Inflammatory macrophage treated with lipopolysaccharide for 1 hour (primary cell): Measurements from ENCODE around the gene MSRB2.
"Not testable (repeated sequence)": the region's sequence is repeated elsewhere in the genome, so short reads cannot be mapped to it uniquely, and the experiment has no call there.

Source experiments
- DNase-seq, 2 donors: peaks; one replicate each; pipeline ENCODE4 v3.0.0-alpha.2; 2020 to 2022

MSRB2 gene

DNA sequence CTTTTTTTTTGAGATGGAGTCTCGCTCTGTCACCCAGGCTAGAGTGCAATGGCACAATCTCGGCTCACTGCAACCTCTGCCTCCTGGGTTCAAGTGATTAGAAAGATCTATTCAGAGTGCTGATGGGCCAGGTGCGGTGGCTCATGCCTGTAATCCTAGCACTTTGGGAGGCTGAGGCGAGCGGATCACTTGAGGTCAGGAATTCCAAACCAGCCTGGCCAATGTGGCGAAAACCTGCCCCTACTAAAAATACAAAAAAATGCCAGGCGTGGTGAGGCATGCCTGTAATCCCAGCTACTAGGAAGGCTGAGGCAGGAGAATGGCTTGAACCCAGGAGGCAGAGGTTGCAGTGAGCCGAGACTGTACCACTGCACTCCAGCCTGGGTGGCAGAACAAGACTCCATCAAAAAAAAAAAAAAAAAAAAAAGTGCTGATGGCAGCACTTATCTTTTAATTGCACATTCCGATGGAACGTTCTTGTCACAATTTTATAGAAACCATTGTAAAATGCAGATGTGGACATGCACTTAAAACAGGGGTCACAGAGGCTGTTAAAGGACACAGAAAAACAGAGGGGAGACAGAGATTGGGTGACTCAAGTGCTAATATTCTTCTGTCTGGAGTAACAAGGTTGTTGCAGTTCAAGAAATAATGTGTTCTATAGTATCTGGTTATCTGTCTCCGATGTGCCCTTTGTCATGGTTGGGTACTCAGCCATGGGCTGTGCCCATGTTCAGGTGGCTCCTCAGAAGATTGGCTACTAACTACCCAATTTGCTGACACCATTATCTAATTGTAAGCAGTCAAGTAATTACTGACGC lies 25.1 kb upstream of the MSRB2 start:
- DNase-seq: not testable (repeated sequence)

DNA sequence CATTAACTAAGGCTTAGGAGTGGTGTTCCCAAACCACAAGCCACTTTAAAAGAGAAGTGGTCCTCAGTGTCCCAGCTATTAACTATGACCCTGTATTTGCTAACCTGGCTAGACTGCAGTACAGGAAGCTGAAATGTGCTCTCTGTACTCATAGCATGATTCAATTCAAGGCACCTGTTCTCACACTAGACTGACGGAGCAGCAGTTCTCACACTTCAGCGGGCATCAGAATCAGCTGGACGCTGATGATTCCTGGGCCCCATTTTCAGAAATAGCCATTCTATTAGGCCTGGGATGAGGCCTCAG lies 24.5 kb upstream of the MSRB2 start:
- no peak for DNase-seq

DNA sequence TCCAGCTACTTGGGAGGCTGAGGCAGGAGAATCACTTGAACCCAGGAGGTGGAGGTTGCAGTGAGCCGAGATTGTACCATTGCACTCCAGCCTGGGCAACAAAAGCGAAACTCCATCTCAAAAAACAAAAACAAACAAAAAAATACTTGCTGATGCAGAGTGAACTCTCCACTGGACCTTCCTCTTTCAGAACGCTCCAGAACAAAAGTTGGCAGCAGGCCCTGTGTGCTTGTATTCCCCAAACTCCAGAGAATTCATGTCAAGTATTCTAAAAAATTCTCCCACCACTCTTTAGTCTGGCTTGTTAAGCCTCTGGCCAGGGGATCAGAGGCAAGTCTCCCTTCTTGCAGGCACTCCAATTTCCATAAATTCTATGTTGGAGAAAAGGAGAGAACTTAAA lies 22.8 kb upstream of the MSRB2 start:
- not testable (repeated sequence) for DNase-seq

DNA sequence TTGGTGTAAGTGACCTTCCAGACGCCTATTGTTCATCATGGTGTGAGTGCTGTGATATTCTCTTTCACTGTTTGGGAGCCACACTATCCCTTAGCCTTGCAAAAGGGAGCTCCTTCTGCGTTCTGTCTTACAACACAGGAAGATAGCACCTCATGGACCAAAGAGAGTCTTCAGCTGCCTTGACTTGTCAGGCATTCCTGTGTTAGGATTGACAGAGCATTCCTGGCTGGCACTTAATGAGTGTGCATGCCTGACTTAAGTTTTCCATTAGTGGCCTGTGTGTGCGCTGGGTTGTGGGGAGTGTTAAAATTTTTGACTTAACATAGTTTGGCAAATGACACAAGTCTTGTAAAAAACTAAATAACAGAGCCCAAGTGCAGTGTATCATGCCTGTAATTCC lies 21.9 kb upstream of the MSRB2 start:
- DNase-seq: no peak

DNA sequence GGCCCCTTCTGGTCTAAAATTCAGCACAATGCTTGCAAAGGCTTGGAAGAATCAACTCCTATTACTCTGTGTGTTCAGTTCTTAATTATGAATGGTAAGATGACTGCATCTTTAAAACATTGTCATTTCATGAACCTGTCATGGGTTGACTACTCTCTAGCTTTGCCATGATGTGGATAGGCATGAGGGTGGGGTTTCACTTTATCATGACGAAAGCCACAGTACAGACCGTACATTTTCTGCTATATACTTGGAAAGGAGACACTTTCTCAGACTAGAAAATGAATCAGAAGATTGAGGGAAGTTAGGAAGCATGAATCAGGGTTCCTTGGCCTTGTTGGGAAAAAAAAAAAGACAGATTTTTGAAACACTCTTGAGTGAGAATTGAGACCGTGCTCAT lies 19.7 kb upstream of the MSRB2 start:
- no peak for DNase-seq

DNA sequence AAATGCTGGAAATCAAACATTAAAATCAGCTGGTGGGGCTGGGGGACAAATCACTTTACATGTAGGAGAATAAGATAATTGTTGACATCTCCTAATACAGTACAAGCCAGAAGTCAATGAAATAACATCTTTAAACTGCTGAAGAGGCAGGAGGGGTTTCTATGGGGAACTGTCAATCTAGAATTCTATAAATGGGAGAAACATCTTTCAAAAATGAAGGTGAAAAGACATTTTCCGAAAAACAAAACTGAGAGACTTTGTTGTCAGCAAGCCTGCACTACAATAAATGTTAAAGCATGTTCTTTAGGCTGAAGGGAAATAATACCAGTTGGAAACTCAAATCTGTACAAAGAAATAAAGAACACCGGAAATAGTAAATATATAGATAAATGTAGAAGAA lies 17.3 kb upstream of the MSRB2 start:
- no peak for DNase-seq

DNA sequence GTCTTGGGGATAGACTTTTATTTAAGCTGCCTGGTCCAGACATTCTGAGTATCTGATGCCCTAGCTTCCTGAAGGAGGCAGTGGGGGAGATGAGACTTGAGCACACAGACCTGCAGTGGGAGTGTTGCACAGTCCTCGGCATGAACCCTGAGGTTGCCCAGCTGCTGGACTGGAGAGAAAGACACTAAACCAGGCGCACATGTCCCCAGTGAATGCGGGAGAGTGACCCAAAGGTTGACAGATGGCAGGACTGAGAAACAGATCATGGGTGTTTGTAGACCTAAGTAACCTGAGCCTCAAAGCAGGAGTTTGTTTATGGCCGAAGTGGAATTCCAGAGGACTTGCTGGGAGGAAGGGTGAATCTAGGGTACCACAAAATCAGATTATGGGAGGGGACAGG lies 15.7 kb upstream of the MSRB2 start:
- no peak for DNase-seq

DNA sequence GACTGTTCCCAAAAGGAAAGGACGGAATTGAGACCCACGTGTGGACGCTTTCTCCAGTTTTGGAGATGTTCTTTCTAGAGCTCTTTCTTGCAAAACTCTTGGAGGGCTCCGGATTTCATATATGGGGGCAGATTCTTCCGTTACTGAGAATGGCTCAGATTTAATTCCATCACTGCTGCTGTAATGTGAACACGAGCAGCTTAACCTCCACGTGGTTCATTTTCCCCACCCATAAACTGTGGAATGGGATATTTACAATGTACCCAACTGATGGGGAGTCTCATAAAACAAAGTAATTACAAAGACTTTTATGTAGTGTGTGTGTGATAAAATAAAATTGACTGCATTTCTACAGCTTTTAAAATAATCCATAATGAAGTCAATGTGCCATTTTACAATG lies 15.1 kb upstream of the MSRB2 start:
- DNase-seq: no peak

DNA sequence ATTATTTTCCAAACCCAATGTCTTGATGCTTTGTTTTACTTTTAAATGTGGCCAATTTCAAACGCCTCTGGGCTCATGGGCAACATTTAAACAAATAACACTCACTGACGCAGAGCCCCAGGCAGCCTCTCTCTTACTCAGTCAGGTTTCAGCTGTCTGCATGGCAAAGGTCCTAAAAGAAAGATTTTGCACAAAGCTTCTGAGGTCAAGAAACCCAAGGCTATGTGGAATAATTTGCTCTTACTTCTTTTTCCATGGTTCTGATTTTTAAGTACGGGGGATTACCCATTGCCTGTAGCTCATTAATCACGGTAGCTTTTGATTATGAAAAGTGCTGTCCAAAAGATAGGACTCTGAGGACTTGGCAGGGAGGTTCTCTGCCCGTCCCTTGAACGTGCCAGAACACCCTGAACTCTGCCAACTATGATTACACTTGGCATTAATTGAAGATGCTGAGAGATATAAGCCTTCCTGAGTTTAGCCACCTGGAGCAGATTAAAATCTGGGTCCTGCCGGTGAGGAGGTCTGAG lies 14.1 kb upstream of the MSRB2 start:
- DNase-seq: no peak

DNA sequence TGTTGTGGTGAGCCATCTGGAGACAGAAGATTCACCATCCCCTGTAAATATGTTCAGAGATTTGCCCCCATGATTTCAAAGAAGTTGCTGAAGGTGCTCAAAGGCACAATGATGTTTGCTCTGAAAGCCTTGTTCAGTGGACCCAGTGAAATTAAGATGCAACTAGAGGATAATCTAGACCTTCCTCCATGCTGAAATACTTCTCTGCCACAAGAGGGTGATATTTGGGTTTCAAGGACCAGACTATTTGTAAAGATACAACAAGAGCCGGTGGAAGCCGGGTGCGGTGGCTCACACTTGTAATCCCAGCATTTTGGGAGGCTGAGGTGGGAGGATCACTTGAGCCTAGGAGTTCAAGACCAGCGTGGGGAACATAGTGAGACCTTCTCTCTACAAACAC lies 13.5 kb upstream of the MSRB2 start:
- no peak for DNase-seq

DNA sequence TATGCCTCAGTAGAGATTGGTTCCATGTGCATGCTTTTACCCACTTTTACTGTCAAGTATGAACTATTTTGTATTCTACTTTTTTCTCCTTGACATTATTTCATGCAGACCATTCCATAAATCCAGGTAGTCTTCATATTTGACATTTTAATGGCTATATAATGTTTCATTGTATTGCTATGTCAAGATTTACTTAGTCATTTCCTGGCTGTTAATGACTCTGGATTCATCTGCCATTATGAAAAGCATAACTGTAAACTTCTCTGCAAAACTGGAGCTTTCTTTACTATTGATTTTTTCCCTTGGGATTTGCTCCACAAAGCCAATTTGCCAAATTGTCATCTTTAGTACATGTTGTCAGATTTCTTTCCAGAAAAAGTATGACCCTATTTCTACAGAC lies 6.8 kb upstream of the MSRB2 start:
- no peak for DNase-seq

DNA sequence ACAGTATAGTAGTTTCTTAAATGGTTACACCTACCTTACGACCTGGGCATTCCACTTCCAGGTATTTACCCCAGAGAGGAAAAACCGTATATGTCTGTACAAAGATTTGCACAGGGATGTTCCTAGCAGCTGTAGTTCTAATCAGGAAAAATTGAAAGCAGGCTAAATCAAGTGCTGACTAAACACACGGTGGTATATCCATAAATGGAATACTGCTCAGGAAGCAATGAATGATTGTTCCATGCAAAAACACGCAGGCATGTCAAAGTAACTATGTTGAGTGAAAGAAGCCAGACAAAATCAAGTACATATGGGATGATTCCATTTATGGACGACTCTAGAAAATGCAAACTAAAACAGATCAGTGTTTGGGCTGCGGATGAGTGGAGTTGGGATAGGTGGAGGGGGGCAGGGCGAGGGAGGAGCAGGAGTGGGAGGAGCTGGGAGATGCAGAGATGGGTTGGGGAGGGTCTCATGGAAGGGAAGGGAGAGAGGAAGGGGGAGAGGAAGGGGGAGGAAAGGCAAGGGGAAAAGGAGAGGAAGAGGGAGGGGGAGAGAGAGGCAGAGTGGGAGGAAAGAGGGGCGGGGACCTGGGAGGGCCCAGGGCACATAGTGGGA lies 484 bp upstream of the MSRB2 start:
- DNase-seq: no peak

DNA sequence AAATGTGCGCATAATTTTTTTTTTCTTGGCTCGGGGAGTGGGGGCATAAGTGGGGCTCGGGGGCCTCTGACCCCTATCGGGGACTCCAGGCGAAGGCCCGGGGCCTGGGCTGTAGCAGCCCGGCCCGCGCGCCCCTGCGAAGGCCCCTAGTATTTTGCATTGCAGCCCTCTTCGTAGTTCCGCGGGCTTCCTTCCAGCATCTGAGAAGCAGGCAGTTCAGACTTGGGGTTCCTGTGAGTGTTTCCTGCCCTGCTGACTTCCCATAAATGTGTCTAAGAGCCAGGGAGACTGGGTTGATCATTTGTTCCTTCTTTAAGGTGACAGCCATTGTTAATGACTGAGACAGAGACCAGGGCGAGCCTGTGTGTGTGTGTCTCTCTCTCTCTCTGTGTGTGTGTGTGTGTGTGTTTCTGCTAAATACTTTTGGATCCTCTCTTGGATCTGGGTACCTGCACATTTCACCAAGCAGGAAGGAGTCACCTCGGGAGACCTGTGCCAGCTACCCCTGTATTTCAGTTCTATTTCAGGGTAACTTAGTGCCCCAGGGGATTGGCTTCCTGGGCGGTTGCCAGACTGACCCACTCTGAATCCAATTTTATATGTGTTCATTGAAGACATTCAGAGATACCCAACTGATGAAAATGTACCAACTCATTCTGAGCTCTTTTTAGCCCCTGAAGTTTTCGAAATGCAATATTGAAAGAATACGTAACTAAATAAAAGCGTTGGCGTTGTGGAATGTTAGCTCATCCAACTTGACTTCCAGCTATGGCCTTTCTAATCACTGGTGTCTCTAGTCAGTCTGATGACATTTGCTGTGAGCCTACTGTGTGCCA lies 805 bp downstream of the MSRB2 start:
- peak; percentile 38 to 53 for DNase-seq

DNA sequence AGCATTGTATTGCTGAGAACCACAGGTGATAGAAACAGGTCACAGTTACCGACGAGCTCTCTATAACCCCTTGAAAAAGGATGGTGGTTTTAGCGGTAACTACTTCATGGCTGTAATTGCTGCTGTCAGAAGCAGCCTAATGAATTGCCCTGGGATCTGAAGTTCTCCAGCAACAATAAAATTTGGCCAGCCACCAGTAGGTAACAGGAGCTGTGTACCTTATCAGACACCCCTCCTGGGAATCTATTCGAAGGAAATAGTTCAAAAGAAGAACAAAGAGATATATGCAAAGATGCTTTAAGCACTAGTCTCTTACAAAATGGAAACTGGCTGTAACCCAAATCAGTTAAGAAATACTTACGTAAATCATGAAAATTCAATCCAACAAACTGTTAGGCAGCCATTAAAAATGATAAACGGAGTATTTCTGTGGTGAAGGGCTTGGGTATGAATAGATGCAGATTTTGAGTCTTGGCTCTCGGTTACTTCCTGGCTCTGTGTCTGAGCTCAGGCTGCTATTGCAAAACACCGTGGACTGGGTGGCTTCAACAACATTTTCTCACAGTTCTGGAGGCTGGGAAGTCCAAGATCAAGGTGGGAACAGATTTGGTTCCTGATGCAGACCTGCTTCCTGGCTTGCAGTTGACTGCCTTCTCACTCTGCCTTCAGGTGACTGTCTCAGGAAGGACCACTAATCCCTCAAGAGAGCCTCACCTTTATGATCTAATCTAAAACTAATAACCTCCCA lies 1.6 kb downstream of the MSRB2 start:
- DNase-seq: peak in 1 of 2 donors; percentile 37

DNA sequence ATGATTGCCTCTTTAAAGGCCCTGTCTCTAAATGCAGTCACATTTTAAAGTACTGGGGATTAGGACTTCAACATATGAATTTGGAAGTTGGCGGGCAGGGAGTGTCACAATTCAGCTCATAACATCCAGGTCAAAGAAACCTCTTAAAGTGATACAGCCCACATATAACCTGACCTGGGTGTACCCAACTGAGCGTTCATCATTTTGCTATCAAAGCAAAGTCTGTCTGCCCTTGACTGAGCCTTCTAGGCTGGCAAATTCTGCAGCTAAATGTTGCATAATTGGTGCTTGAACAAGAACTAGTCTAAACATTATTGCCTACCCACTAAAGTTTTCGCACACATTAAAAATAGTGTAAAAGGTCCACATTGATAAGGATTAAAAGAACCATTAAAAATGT lies 3.7 kb downstream of the MSRB2 start:
- no peak for DNase-seq

DNA sequence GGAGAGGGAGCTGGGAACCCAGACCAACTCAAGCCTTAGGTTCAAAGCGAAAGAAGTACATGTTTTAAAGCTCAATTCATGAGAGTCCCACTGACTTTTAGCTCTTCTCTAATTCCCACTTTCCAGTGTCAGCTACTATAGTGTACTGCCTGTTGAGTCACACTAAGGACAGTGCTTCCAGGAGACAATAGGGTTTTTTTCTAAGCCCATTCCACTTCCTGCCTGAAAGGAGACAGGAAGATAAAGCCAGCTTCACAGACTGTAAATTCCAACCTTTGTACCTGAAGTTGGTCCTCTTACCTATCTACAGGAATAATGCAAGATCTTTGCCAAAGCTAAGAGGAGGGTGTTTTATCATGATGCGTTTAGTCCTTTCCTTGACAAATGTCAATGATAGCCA lies 4.4 kb downstream of the MSRB2 start:
- no peak for DNase-seq

DNA sequence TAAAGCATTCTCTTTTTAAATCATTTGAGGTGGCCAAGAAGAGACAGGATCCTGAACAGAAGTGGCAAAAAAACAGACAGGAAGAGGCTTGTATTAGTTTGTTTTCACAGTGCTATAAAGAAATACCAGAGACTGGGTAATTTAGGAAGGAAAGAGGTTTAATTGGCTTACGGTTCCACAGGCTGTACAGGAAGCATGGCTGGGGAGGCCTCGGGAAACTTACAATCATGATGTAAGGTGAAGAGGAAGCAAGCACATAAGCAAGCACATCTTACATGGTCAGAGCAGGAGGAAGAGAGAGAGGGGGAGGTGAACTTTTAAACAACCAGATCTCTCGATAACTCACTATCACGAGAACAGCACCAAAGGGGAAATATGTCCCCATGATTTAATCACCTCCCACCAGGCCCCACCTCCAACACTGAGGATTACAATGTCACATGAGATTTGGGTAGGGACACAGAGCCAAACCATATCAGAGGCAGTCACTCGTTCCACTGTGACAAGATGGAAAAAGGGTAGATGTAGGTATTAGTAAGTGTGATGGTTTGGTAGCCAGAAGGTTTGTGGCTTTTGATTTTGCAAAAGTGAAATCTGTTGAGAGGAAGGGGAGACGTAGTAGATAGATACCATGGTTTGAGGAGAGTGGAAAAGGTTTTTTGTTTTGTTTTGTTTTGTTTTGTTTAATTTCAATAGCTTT lies 5.1 kb downstream of the MSRB2 start:
- DNase-seq: no peak

DNA sequence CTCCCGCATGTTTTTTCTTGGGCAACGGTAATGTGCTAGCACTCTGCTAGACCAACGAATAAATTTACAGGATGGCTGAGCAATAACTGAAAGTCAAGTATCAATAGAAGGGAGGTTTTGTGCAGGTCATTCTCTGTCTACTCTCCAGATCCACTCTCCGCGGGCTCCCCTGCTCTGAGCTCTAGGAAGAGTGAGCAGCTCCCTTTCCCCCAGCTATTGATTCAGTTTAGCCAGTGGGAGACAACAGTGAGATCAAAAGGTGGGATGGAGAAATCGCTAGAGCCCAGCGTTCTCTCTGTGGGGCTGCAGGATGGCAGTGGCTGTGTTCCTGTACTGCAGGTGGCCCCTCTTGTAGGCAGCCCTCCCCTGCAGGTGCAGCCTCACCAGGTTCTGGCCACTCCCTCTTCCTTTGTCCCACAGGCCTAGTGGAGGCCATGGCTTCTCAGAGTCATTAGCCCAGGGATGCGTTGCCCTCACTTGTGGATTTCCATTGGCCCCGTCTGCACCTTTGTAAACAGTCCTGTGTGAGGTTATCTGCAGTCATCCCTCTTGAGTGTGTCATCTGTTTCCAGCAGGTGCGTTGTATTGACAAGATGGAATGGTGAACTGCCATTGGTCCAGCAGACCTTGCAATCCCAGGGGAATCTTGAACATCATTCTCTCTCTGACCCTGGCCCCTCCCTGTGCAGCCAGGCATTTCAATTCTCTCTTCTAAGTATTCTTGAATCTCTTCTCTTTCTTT lies 11.1 kb downstream of the MSRB2 start:
- no peak for DNase-seq

DNA sequence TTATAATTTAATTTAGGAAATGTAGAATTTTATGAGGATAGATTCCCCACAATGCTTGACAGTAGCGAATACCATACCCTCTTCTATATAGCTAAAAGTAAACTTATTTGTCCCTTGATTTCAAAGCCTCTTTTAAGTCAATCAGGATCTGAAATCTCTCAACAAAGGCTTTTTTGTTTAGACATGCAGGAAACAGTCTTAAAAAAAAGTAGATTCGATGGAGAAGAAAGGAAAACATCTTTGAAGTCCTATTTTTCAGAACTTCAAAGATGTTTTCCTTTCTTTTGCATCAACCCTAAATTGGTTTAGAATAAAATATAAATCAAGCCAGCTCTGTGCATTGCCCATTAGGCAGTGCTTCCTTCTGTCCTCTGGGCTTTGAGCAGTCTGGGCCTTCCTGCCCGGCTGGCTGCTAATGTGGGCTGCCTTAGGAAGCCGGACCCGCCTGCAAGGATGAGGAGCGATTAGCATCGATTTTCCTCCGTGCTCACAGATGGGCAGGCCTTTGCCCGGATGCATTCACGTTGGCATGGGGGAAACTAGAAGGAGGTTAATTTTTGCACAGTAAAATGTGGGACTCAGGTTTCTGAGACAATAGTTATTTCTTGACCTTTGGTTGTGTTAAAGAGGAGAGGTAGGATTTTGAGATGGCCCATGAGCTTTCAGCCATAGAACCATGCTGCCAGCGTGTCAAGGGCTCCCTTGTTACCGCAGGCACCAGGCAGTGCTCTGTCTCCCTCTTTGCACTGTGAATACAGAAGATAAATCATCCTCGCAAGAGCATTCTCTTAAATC lies 15.5 kb downstream of the MSRB2 start:
- no peak for DNase-seq

DNA sequence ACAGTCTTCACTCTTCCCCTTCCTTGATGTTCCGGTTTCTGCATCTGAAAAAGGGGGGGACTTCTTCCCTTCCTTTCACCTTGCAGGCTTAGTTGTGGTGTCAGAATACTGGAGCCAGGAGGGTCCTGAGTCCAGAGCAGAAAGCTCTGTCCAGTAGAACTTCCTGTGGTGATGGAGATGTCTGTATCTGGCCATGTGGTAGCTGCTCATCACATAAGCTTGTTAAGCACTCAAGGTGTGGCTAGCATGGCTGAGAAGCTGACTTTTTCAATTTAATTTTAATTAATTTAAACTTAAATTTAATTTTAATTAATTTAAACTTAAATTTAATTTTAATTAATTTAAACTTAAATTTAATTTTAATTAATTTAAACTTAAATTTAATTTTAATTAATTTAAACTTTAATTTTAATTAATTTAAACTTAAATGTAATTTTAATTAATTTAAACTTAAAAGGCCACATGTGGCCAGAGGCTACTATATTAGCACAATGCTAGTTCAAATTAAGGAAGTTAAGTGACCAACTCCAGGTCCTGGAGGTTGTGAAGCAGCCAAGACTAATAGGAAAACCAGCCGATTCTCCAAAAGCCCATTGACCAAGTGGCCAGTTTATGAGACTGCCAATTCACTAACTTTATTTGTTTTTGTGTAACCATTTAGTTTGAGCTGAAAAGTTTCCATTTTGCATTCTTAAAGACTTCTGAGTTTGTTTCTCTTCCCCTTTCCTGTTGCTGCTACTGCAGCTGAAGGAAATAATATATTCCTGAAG lies 16.3 kb downstream of the MSRB2 start:
- DNase-seq: no peak
